A549 (cell line): ENCODE results near the gene SLC22A23. TPM values are rescaled to one million over a fixed set of nuclear protein-coding genes. Genes with fewer than 3 reads are reported as not detected.

Experiments
- ATAC-seq, 2 experiments: fragments of 200-7000 bp in 1 of 2; fragments of >200 bp in 1 of 2; cut with Nextera tagmentation in 1 of 2; cut with Tn5 transposase in 1 of 2; 3 replicates each; pipeline versions ENCODE4 v1.8.0 to v1.9.1; 2018 to 2020; ENCODE audit warnings: mild to moderate bottlenecking in 1 of 2, moderate library complexity in 1 of 2
- CTCF ChIA-PET: fragments of 300-600 bp; sonication (Branson Sonifier 250); formaldehyde crosslinking; extraction: SDS; loops from one replicate; lab custom pipeline; 2021; ENCODE audit warnings: antibody characterized with exemption, inconsistent platforms; lab: Yijun Ruan, JAX
- POLR2A ChIA-PET: fragments of 350-600 bp; formaldehyde crosslinking; extraction: SDS; loops from one replicate; lab custom pipeline; 2021; ENCODE audit warnings: antibody characterized with exemption, inconsistent platforms; lab: Yijun Ruan, JAX
- DNase-seq, 2 experiments: peaks; one replicate each; pipeline versions ENCODE4 v3.0.0 to v3.0.0-alpha.2; 2011 to 2016; ENCODE audit warnings: low read depth in 1 of 2, low spot score in 1 of 2
- FAIRE-seq: peaks from 2 replicates; lab custom pipeline; 2011; peaks lifted over from hg19 to GRCh38; lab: Jason Lieb, UNC
- H3K27ac ChIP-seq, 2 experiments: fragments of >200 bp; sonication (Bioruptor Twin); formaldehyde crosslinking; 3 replicates each; pipeline ENCODE4 v1.5.1; 2016 to 2017
- H3K4me1 ChIP-seq: fragments of >200 bp; sonication (Bioruptor Twin); formaldehyde crosslinking; 3 replicates; pipeline ENCODE4 v1.6.1; 2016
- H3K4me2 ChIP-seq: fragments of >200 bp; sonication (Bioruptor Twin); formaldehyde crosslinking; 3 replicates; pipeline ENCODE4 v1.6.1; 2016
- H3K4me3 ChIP-seq: fragments of >200 bp; sonication (Bioruptor Twin); formaldehyde crosslinking; 3 replicates; pipeline ENCODE4 v1.5.1; 2016
- H3K9me3 ChIP-seq: fragments of >200 bp; sonication (Bioruptor Twin); formaldehyde crosslinking; 3 replicates; pipeline ENCODE4 v1.6.1; 2016
- CHD2 ChIP-seq: fragments of 150-350 bp; IDR thresholded peaks from 2 replicates; pipeline ENCODE4 v1.6.1; 2014; ENCODE audit warnings: low read length; ENCODE audit not compliant: partially characterized antibody
- CTCF ChIP-seq: fragments of >200 bp; sonication (Bioruptor Twin); formaldehyde crosslinking; IDR thresholded peaks from 3 replicates; pipeline ENCODE4 v1.5.1; 2016
- EHMT2 ChIP-seq: fragments of 200-600 bp; sonication (generic); IDR thresholded peaks from 2 replicates; pipeline ENCODE4 v1.6.1; 2016; ENCODE audit warnings: antibody characterized with exemption, low read depth, mild to moderate bottlenecking, moderate library complexity
- FOSL2 ChIP-seq, 2 experiments: fragments of 450-650 bp in 1 of 2; fragments of >200 bp in 1 of 2; sonication (Bioruptor Twin) in 1 of 2; formaldehyde crosslinking; IDR thresholded peaks; 2 replicates each; pipeline versions ENCODE4 v1.5.0 to v1.6.1; 2016 to 2020; ENCODE audit warnings: mild to moderate bottlenecking in 1 of 2, moderate library complexity in 1 of 2
- HDAC2 ChIP-seq: fragments of 200-600 bp; sonication (generic); IDR thresholded peaks from 2 replicates; pipeline ENCODE4 v1.6.1; 2016
- HOXB13 ChIP-seq: fragments of 250-450 bp; sonication (Bioruptor Pico); IDR thresholded peaks from 2 replicates; pipeline ENCODE4 v1.5.0; 2020; ENCODE audit warnings: low read depth, mild to moderate bottlenecking, moderate library complexity
- HOXB5 ChIP-seq: fragments of 250-450 bp; sonication (Bioruptor Pico); IDR thresholded peaks from 2 replicates; pipeline ENCODE4 v1.5.0; 2020; ENCODE audit warnings: mild to moderate bottlenecking, moderate library complexity
- JUN ChIP-seq, 2 experiments: fragments of >200 bp; sonication (Bioruptor Twin); formaldehyde crosslinking; IDR thresholded peaks; 2 replicates in 1 of 2; 3 replicates in 1 of 2; pipeline ENCODE4 v1.6.1; 2016 to 2017
- KDM5A ChIP-seq: fragments of 200-600 bp; sonication (generic); IDR thresholded peaks from 2 replicates; pipeline ENCODE4 v1.6.1; 2016; ENCODE audit warnings: antibody characterized with exemption, mild to moderate bottlenecking
- MAX ChIP-seq: IDR thresholded peaks from 2 replicates; pipeline ENCODE4 v1.6.1; 2012
- MAZ ChIP-seq: fragments of 150-350 bp; IDR thresholded peaks from 2 replicates; pipeline ENCODE4 v1.6.1; 2014; ENCODE audit warnings: antibody characterized with exemption, low read depth, low read length, borderline replicate concordance
- NR3C1 ChIP-seq: fragments of >200 bp; sonication (Bioruptor Twin); formaldehyde crosslinking; IDR thresholded peaks from 3 replicates; pipeline ENCODE4 v1.6.1; 2017
- PHF8 ChIP-seq: fragments of 200-600 bp; sonication (generic); IDR thresholded peaks from 2 replicates; pipeline ENCODE4 v1.6.1; 2016; ENCODE audit warnings: low read depth, mild to moderate bottlenecking, antibody characterized with exemption, moderate library complexity, borderline replicate concordance
- POLR2A ChIP-seq: IDR thresholded peaks from 2 replicates; pipeline ENCODE4 v1.6.1; 2012; ENCODE audit warnings: mild to moderate bottlenecking, low read length
- RAD21 ChIP-seq, 2 experiments: fragments of >200 bp in 1 of 2; sonication (Bioruptor Twin) in 1 of 2; formaldehyde crosslinking in 1 of 2; IDR thresholded peaks in 1 of 2; conservative IDR thresholded peaks in 1 of 2; 2 replicates in 1 of 2; 3 replicates in 1 of 2; pipeline ENCODE4 v1.6.1; 2012 to 2018; ENCODE audit warnings: inconsistent platforms in 1 of 2
- RARB ChIP-seq: fragments of 250-450 bp; sonication (Bioruptor Pico); IDR thresholded peaks from 2 replicates; pipeline ENCODE4 v1.8.0; 2021; ENCODE audit warnings: mild to moderate bottlenecking, moderate library complexity
- REST ChIP-seq: fragments of 200-600 bp; sonication (generic); IDR thresholded peaks from 2 replicates; pipeline ENCODE4 v1.6.1; 2016; ENCODE audit warnings: antibody characterized with exemption, mild to moderate bottlenecking, moderate library complexity
- SMC3 ChIP-seq: fragments of >200 bp; sonication (Bioruptor Twin); formaldehyde crosslinking; IDR thresholded peaks from 3 replicates; pipeline ENCODE4 v1.6.1; 2018; ENCODE audit warnings: inconsistent platforms
- WGBS: methylation state at CpG from one replicate; pipeline ENCODE4 v1.1.6; 2017; ENCODE audit errors: missing lambda C conversion rate; 5-methylcytosine and 5-hydroxymethylcytosine counted together
- polyA plus RNA-seq, 4 experiments: library from polyadenylated mRNA; depleted of rRNA in 3 of 4; stranded (reverse); fragments of >200 nt; fragmentation: RNase III in 1 of 4; extraction: RNeasy Plus Mini Kit Qiagen cat#74134 plus additional on column Dnase treatment in 1 of 4; gene quantifications; 2 replicates in 3 of 4; 3 replicates in 1 of 4; pipeline ENCODE4 v1.2.3, GENCODE V29; 2011 to 2017
- TF ChIP-seq, protein P1 (sequence below): fragments of 150-350 bp; IDR thresholded peaks from 2 replicates; pipeline ENCODE4 v1.6.1; 2014; ENCODE audit warnings: low read depth, mild to moderate bottlenecking, low read length
- TF ChIP-seq, protein P2 (sequence below): fragments of >200 bp; sonication (Bioruptor Twin); formaldehyde crosslinking; IDR thresholded peaks from 3 replicates; pipeline ENCODE4 v1.6.1; 2016

SLC22A23 gene
- polyA plus RNA-seq, 2 of the 4 experiments (the other 2 are of a cell fraction): 4.4 to 6.2 TPM

- FAIRE-seq (no peak), DNase-seq (no peak), ATAC-seq (no peak)
- 85% methylated on average over 9 of the region's 9 CpGs for WGBS
- no peak overlapping the region for H3K4me2 ChIP-seq
- no peak for TF ChIP-seq MAZ
- no peak for TF ChIP-seq KDM5A
- no peak for TF ChIP-seq FOSL2 (IDR thresholded peaks at IDR 0.05)
- TF ChIP-seq FOSL2 (CRISPR knock-in tag; IDR thresholded peaks at IDR 0.05): no peak
- TF ChIP-seq HOXB5: no peak
- TF ChIP-seq MAX: no peak
- TF ChIP-seq POLR2A: no peak
- no peak for TF ChIP-seq REST
- no peak for TF ChIP-seq HDAC2
- no peak for TF ChIP-seq HOXB13 (CRISPR knock-in tag)
- TF ChIP-seq, protein P1, sequence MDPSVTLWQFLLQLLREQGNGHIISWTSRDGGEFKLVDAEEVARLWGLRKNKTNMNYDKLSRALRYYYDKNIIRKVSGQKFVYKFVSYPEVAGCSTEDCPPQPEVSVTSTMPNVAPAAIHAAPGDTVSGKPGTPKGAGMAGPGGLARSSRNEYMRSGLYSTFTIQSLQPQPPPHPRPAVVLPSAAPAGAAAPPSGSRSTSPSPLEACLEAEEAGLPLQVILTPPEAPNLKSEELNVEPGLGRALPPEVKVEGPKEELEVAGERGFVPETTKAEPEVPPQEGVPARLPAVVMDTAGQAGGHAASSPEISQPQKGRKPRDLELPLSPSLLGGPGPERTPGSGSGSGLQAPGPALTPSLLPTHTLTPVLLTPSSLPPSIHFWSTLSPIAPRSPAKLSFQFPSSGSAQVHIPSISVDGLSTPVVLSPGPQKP: no peak
- TF ChIP-seq, protein P2, sequence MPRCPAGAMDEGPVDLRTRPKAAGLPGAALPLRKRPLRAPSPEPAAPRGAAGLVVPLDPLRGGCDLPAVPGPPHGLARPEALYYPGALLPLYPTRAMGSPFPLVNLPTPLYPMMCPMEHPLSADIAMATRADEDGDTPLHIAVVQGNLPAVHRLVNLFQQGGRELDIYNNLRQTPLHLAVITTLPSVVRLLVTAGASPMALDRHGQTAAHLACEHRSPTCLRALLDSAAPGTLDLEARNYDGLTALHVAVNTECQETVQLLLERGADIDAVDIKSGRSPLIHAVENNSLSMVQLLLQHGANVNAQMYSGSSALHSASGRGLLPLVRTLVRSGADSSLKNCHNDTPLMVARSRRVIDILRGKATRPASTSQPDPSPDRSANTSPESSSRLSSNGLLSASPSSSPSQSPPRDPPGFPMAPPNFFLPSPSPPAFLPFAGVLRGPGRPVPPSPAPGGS: no peak
- no peak for TF ChIP-seq RARB (CRISPR knock-in tag)
- TF ChIP-seq SMC3: no peak
- no peak for TF ChIP-seq EHMT2
- TF ChIP-seq RAD21 (conservative IDR thresholded peaks at IDR 0.05 in 1 of 2, IDR thresholded peaks at IDR 0.05 in 1 of 2): no peak
- TF ChIP-seq NR3C1: no peak
- TF ChIP-seq CTCF: no peak
- TF ChIP-seq PHF8: no peak
- no peak for TF ChIP-seq CHD2
- TF ChIP-seq JUN (IDR thresholded peaks at IDR 0.05): no peak
- TF ChIP-seq, all 56 proteins: peak for 0
- ChIA-PET CTCF (interaction anchor here (0.6 to 4.3 kb wide), 2 partner anchors 62 to 445 kb away, joined by 3 to 17 read pairs; no protein-coding TSS in a partner anchor), POLR2A (no interaction called here)
- peaks cover 4% of the 10 kb centered on the region; the same call in 2 of the 3 replicates for H3K4me1 ChIP-seq
- H3K27ac ChIP-seq: no peak overlapping the region
- H3K9me3 ChIP-seq: no peaks in the 10 kb centered on the region
- H3K4me3 ChIP-seq: no peak overlapping the region
These were observed 169.5 kb downstream of the SLC22A23 start for GRCh38 chr6:3287308-3287707.
